Suprapubic skin (tissue), 4 donors: ENCODE measurements around the gene NR4A2. TPM values are rescaled to one million over a fixed set of nuclear protein-coding genes. Genes with fewer than 3 reads are reported as not detected.
A peak's percentile ranks its signal among the peaks of the same experiment; 100 is the strongest.

Experiments used
- DNase-seq, 2 donors: peaks; one replicate each; pipeline ENCODE4 v3.0.0-alpha.2; 2019; ENCODE audit warnings: low spot score in 2 of 2
- H3K27ac ChIP-seq: fragments of 200-600 bp; sonication (generic); one replicate; pipeline ENCODE4 v1.5.1; 2019
- H3K27me3 ChIP-seq: fragments of 200-600 bp; sonication (generic); one replicate; pipeline ENCODE4 v1.5.1; 2019
- H3K36me3 ChIP-seq: fragments of 200-600 bp; sonication (generic); one replicate; pipeline ENCODE4 v1.5.1; 2019
- H3K4me1 ChIP-seq: fragments of 200-600 bp; sonication (generic); one replicate; pipeline ENCODE4 v1.5.1; 2019
- H3K4me3 ChIP-seq: fragments of 200-600 bp; sonication (generic); one replicate; pipeline ENCODE4 v1.5.1; 2019; ENCODE audit warnings: mild to moderate bottlenecking
- H3K9me3 ChIP-seq: fragments of 200-600 bp; sonication (generic); one replicate; pipeline ENCODE4 v1.5.1; 2019
- EP300 ChIP-seq: sonication (generic); formaldehyde crosslinking; IDR thresholded peaks from one replicate; pipeline ENCODE4 v1.6.1; 2017; ENCODE audit warnings: antibody characterized with exemption
- POLR2A ChIP-seq, 2 donors: fragments of 450-650 bp; IDR thresholded peaks; one replicate each; pipeline ENCODE4 v1.6.1; 2017; ENCODE audit warnings: antibody characterized with exemption in 2 of 2, mild to moderate bottlenecking in 2 of 2, moderate library complexity in 2 of 2
- POLR2AphosphoS5 ChIP-seq, 3 donors: sonication (generic); formaldehyde crosslinking; IDR thresholded peaks; one replicate each; pipeline ENCODE4 v1.6.1; 2017; ENCODE audit warnings: antibody characterized with exemption in 3 of 3
- WGBS: methylation state at CpG from one replicate; pipeline ENCODE4 v1.1.5; 2018; 5-methylcytosine and 5-hydroxymethylcytosine counted together
- total RNA-seq, 4 donors: library from RNA; depleted of rRNA; stranded (reverse); fragments of >200 nt; gene quantifications; one replicate each; pipeline ENCODE4 v1.1.0, GENCODE V29; 2016
- TF ChIP-seq, protein P1 (sequence below), 2 donors: fragments of 200-600 bp in 1 of 2; fragments of 450-650 bp in 1 of 2; sonication (generic) in 1 of 2; IDR thresholded peaks; one replicate each; pipeline ENCODE4 v1.5.1; 2016 to 2019; ENCODE audit warnings: antibody characterized with exemption in 2 of 2, mild to moderate bottlenecking in 1 of 2, moderate library complexity in 1 of 2

Gene NR4A2
- total RNA-seq, 4 donors from 2014 or later: 9.5 to 21.7 (median 19.8) TPM

GRCh38 chr2:156343096-156343939, 10.8 kb upstream of the NR4A2 start:
- Histone ChIP-seq H3K4me1 (peaks cover 15% of the 10 kb centered on the region), H3K27me3 (no peaks in the 10 kb centered on the region), H3K9me3 (no peaks in the 10 kb centered on the region), H3K27ac (peak overlapping the region; percentile 100), H3K4me3 (peak overlapping the region; percentile 95), H3K36me3 (no peaks in the 10 kb centered on the region)
- 29% methylated on average over 6 of the region's 6 CpGs for WGBS
- TF ChIP-seq EP300 (no peak), POLR2AphosphoS5 (IDR thresholded peaks at IDR 0.05) (no peak), POLR2A (IDR thresholded peaks at IDR 0.05) (no peak)
- TF ChIP-seq, protein P1, sequence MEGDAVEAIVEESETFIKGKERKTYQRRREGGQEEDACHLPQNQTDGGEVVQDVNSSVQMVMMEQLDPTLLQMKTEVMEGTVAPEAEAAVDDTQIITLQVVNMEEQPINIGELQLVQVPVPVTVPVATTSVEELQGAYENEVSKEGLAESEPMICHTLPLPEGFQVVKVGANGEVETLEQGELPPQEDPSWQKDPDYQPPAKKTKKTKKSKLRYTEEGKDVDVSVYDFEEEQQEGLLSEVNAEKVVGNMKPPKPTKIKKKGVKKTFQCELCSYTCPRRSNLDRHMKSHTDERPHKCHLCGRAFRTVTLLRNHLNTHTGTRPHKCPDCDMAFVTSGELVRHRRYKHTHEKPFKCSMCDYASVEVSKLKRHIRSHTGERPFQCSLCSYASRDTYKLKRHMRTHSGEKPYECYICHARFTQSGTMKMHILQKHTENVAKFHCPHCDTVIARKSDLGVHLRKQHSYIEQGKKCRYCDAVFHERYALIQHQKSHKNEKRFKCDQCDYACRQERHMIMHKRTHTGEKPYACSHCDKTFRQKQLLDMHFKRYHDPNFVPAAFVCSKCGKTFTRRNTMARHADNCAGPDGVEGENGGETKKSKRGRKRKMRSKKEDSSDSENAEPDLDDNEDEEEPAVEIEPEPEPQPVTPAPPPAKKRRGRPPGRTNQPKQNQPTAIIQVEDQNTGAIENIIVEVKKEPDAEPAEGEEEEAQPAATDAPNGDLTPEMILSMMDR (IDR thresholded peaks at IDR 0.05): no peak
- DNase-seq: no peak

DNA sequence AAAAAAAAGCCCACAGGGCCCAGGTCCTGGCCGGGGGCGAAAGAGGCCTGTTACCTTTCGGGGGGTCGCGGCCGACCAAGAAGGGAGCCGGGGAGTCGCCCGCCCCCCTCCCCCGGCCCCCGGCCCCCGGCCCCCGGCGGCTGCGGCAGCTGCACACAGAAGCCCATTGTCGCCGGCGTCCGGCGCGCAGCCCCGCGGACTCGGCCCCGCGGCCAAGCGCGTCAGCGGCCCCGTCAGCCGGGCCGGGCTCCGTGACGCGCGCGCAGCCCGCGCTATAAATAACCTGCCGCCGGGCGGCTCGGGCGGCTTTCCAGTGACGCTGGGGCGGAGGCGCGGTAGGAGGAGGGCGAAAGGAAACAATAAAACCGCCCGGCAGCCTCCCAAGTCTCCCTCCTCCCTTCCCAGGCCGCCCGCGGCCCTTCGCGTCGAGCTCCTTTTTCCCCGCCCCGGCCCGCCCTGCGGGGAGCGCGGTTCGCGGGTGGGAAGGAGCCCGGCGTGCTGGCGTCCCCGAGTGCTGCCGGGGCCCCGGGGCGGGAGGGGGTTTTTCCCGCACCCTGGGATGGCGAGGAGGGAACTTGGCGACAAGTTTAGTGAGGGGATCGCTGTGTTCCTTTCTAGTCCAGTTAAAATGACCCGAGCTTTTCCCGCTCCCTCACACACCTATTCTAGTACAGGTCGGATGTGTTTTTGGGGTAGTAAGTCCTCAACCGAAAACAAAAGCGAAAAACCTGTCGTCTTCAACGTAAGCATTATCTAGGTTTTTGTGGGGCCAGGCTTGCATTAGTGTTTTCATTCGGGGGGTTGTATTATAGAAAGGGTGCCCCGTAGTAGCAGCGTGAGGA, 10.0 kb upstream of the NR4A2 start:
- Histone ChIP-seq H3K4me1 (peaks cover 15% of the 10 kb centered on the region), H3K4me3 (peak overlapping the region; percentile 95), H3K27me3 (no peaks in the 10 kb centered on the region), H3K36me3 (no peaks in the 10 kb centered on the region), H3K27ac (peak overlapping the region; percentile 100), H3K9me3 (no peaks in the 10 kb centered on the region)
- peak in 2 of 3 donors; percentile 56 to 61 for TF ChIP-seq POLR2AphosphoS5 (IDR thresholded peaks at IDR 0.05)
- no peak for TF ChIP-seq EP300
- peak in 1 of 2 donors; percentile 86 for TF ChIP-seq POLR2A (IDR thresholded peaks at IDR 0.05)
- TF ChIP-seq, protein P1 (IDR thresholded peaks at IDR 0.05): no peak
- DNase-seq: peak; percentile 96 to 97
- WGBS: under 1% methylated on average over 65 of the region's 86 CpGs

- H3K27ac ChIP-seq: peak overlapping the region; percentile 100
- 0% methylated on average over 43 of the region's 62 CpGs for WGBS
- no peaks in the 10 kb centered on the region for H3K36me3 ChIP-seq
- no peaks in the 10 kb centered on the region for H3K9me3 ChIP-seq
- peak; percentile 95 to 97 for DNase-seq
- H3K27me3 ChIP-seq: no peaks in the 10 kb centered on the region
- TF ChIP-seq, protein P1 (IDR thresholded peaks at IDR 0.05): no peak
- TF ChIP-seq EP300 (no peak), POLR2AphosphoS5 (IDR thresholded peaks at IDR 0.05) (peak in 2 of 3 donors; percentile 78 to 87), POLR2A (IDR thresholded peaks at IDR 0.05) (peak in 1 of 2 donors; percentile 92)
- peak overlapping the region; percentile 95 for H3K4me3 ChIP-seq
- peaks cover 15% of the 10 kb centered on the region for H3K4me1 ChIP-seq
Measured at GRCh38 chr2:156341452-156342253, 9.1 kb upstream of the NR4A2 start.

DNA sequence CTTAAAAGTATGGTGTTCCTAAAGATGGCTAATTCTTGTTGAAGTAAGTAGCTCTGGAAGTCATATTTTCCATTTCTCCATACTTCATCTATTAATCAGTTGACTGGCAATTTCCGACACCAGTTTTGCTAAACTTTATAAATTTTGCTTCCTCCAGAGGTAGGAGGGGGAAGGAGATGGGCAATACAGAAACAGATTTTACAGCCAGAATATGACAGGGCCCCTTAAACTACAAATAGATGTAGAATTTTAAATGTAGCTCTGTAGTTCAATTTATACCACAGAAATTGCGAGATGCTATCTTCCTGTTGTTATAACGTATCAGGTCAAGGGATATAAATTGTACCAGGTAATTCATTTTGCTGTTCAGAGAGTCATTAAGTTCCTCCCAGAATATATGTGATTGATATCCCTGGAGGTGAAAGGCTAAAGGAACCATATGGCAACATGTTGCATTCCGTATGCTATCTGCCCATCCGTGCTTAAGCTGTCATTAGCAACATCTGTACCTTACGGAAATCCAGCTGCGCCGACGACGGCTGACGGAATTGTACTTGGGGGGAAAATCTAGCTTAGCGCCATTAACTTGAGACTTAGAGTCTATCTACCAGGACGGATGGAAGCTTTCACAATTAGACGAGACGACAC, 8.4 kb upstream of the NR4A2 start:
- Histone ChIP-seq H3K9me3 (no peaks in the 10 kb centered on the region), H3K4me1 (peaks cover 18% of the 10 kb centered on the region), H3K27me3 (no peaks in the 10 kb centered on the region), H3K27ac (peak overlapping the region; percentile 100), H3K36me3 (no peaks in the 10 kb centered on the region), H3K4me3 (peak overlapping the region; percentile 95)
- WGBS: 3% methylated on average over 15 of the region's 15 CpGs
- DNase-seq: no peak
- no peak for TF ChIP-seq POLR2AphosphoS5 (IDR thresholded peaks at IDR 0.05)
- TF ChIP-seq POLR2A (IDR thresholded peaks at IDR 0.05): no peak
- TF ChIP-seq, protein P1 (IDR thresholded peaks at IDR 0.05): no peak
- TF ChIP-seq EP300: no peak
